GM08714 (cell line): ENCODE data around the gene DOCK3.
"Not testable (repeated sequence)": the region's sequence is repeated elsewhere in the genome, so short reads cannot be mapped to it uniquely, and the experiment has no call there.

Source experiments
- H3K4me3 ChIP-seq: fragments of 200-500 bp; sonication (Bioruptor generic); 2 replicates; pipeline ENCODE4 v1.5.1; 2014; ENCODE audit warnings: mild to moderate bottlenecking, low read length, inconsistent platforms
- ZNF274 ChIP-seq: IDR thresholded peaks from 2 replicates; pipeline ENCODE4 v1.6.1; 2012; ENCODE audit warnings: mild to moderate bottlenecking, low read depth, low read length

The DOCK3 gene

GRCh38 chr3:51198477-51198876 is 523.8 kb downstream of the DOCK3 start:
- H3K4me3 ChIP-seq = no peak overlapping the region
- TF ChIP-seq ZNF274 = no peak

- not testable (repeated sequence) for H3K4me3 ChIP-seq
These were observed 524.6 kb downstream of the DOCK3 start for GRCh38 chr3:51199296-51199695.

- no peak for TF ChIP-seq ZNF274
These were observed 541.6 kb downstream of the DOCK3 start for GRCh38 chr3:51216291-51216690.

GRCh38 chr3:51221959-51222358 is 547.2 kb downstream of the DOCK3 start:
- no peak overlapping the region for H3K4me3 ChIP-seq
- no peak for TF ChIP-seq ZNF274

More at GRCh38 chr3:51216291-51216690, 541.6 kb downstream of the DOCK3 start:
- H3K4me3 ChIP-seq = no peak overlapping the region

GRCh38 chr3:51224283-51224682 is 549.6 kb downstream of the DOCK3 start:
- no peak for TF ChIP-seq ZNF274
- no peak overlapping the region for H3K4me3 ChIP-seq

- no peak for TF ChIP-seq ZNF274
- H3K4me3 ChIP-seq = no peak overlapping the region
These were observed 550.1 kb downstream of the DOCK3 start for GRCh38 chr3:51224843-51225242.

- TF ChIP-seq ZNF274 = no peak
- no peak overlapping the region for H3K4me3 ChIP-seq
These were observed 568.2 kb downstream of the DOCK3 start for GRCh38 chr3:51242939-51243338.

- TF ChIP-seq ZNF274 = no peak
- no peak overlapping the region for H3K4me3 ChIP-seq
These were observed 569.2 kb downstream of the DOCK3 start for GRCh38 chr3:51243924-51244323.

- TF ChIP-seq ZNF274 = no peak
- no peak overlapping the region for H3K4me3 ChIP-seq
These were observed 571.1 kb downstream of the DOCK3 start for GRCh38 chr3:51245867-51246266.

- H3K4me3 ChIP-seq = no peak overlapping the region
- TF ChIP-seq ZNF274 = no peak
These were observed 583.1 kb downstream of the DOCK3 start for GRCh38 chr3:51257870-51258269.

- not testable (repeated sequence) for H3K4me3 ChIP-seq
These were observed 589.4 kb downstream of the DOCK3 start for GRCh38 chr3:51264166-51264565.

- TF ChIP-seq ZNF274 = no peak
- no peak overlapping the region for H3K4me3 ChIP-seq
These were observed 593.4 kb downstream of the DOCK3 start for GRCh38 chr3:51268132-51268531.

GRCh38 chr3:51269466-51269865 is 594.7 kb downstream of the DOCK3 start:
- no peak for TF ChIP-seq ZNF274

GRCh38 chr3:51270559-51270958 is 595.8 kb downstream of the DOCK3 start:
- no peak for TF ChIP-seq ZNF274
- H3K4me3 ChIP-seq = no peak overlapping the region

More at GRCh38 chr3:51269466-51269865, 594.7 kb downstream of the DOCK3 start:
- H3K4me3 ChIP-seq = no peak overlapping the region

GRCh38 chr3:51271172-51271571 is 596.4 kb downstream of the DOCK3 start:
- TF ChIP-seq ZNF274 = no peak

GRCh38 chr3:51274052-51274451 is 599.3 kb downstream of the DOCK3 start:
- no peak overlapping the region for H3K4me3 ChIP-seq
- no peak for TF ChIP-seq ZNF274

More at GRCh38 chr3:51271172-51271571, 596.4 kb downstream of the DOCK3 start:
- no peak overlapping the region for H3K4me3 ChIP-seq
